HepG2 (cell line): ENCODE measurements around the gene MYBPC2. TPM values are rescaled to one million over a fixed set of nuclear protein-coding genes. Genes with fewer than 3 reads are reported as not detected.

Source experiments
- ATAC-seq: fragments of 200-7000 bp; cut with Tn5 transposase; 3 replicates; pipeline ENCODE4 v1.9.1; 2020; ENCODE audit warnings: mild to moderate bottlenecking, moderate library complexity
- BruUV-seq: library from RNA; stranded (reverse); fragments of 400-500 nt; replicated peaks from 2 replicates; lab custom pipeline; 2021; lab: Mats Ljungman, UMichigan
- CTCF ChIA-PET: fragments of 300-600 bp; formaldehyde crosslinking; extraction: SDS; loops from one replicate; lab custom pipeline; 2021; ENCODE audit warnings: low total read pairs, inconsistent platforms, low intra/inter-chr PET ratio; lab: Yijun Ruan, JAX
- POLR2A ChIA-PET: fragments of 350-600 bp; sonication (Branson Sonifier 250); formaldehyde crosslinking; loops from one replicate; lab custom pipeline; 2020; ENCODE audit warnings: antibody characterized with exemption, inconsistent platforms; lab: Yijun Ruan, JAX
- DNase-seq: peaks from one replicate; pipeline ENCODE4 v3.0.0-alpha.2; 2015; ENCODE audit warnings: low spot score
- FAIRE-seq: peaks from 3 replicates; lab custom pipeline; 2011; peaks lifted over from hg19 to GRCh38; lab: Jason Lieb, UNC
- H2AFZ ChIP-seq: one replicate; pipeline ENCODE4 v1.6.1; 2011; ENCODE audit warnings: low read length, inconsistent platforms
- H3K27ac ChIP-seq: fragments of 300-600 bp; 3 replicates; pipeline ENCODE4 v1.8.0; 2011; ENCODE audit warnings: mixed run types, mild to moderate bottlenecking, mixed read lengths, low read length, inconsistent platforms; ENCODE audit not compliant: insufficient read depth; ENCODE audit errors: extremely low read length
- H3K27me3 ChIP-seq, 2 experiments: fragments of 200-600 bp in 1 of 2; 2 replicates in 1 of 2; 3 replicates in 1 of 2; pipeline versions ENCODE4 v1.6.0 to v1.8.0; 2011; ENCODE audit warnings: low read length in 2 of 2, mild to moderate bottlenecking in 2 of 2, moderate library complexity in 2 of 2, inconsistent platforms in 1 of 2; ENCODE audit not compliant: insufficient read depth in 2 of 2, control insufficient read depth in 1 of 2
- H3K36me3 ChIP-seq, 2 experiments: fragments of 200-600 bp in 1 of 2; replicated peaks in 1 of 2; 2 replicates in 1 of 2; 3 replicates in 1 of 2; pipeline versions ENCODE4 v1.5.1 to v1.8.0; 2011; ENCODE audit warnings: low read length in 2 of 2, inconsistent platforms in 1 of 2; ENCODE audit not compliant: insufficient read depth in 2 of 2, control insufficient read depth in 1 of 2
- H3K4me1 ChIP-seq: 2 replicates; pipeline ENCODE4 v1.5.1; 2012; ENCODE audit warnings: low read length, inconsistent platforms; ENCODE audit not compliant: insufficient read depth
- H3K4me2 ChIP-seq: 2 replicates; pipeline ENCODE4 v1.6.0; 2011; ENCODE audit warnings: low read depth, low read length, inconsistent platforms
- H3K4me3 ChIP-seq, 3 experiments: fragments of 200-600 bp in 1 of 3; sonication (generic), shearing (Covaris generic) in 1 of 3; replicated peaks in 1 of 3; 2 replicates each; pipeline ENCODE4 v1.5.1; 2011 to 2016; ENCODE audit warnings: low read length in 3 of 3, inconsistent platforms in 2 of 3, low read depth in 2 of 3, mild to moderate bottlenecking in 2 of 3, control low read depth in 1 of 3, mixed read lengths in 1 of 3; ENCODE audit not compliant: insufficient read depth in 1 of 3
- H3K79me2 ChIP-seq: one replicate; pipeline ENCODE4 v1.6.1; 2011; ENCODE audit warnings: low read length, inconsistent platforms; ENCODE audit not compliant: insufficient read depth
- H3K9ac ChIP-seq: 2 replicates; pipeline ENCODE4 v1.6.0; 2011; ENCODE audit warnings: mild to moderate bottlenecking, low read depth, low read length, inconsistent platforms; ENCODE audit not compliant: insufficient read depth
- H3K9me3 ChIP-seq: 2 replicates; pipeline ENCODE4 v1.5.1; 2012; ENCODE audit warnings: mild to moderate bottlenecking, low read length
- H4K20me1 ChIP-seq: 2 replicates; pipeline ENCODE4 v1.6.0; 2011; ENCODE audit warnings: inconsistent platforms, mild to moderate bottlenecking, low read length, moderate library complexity; ENCODE audit not compliant: insufficient read depth
- SALL1 ChIP-seq: sonication (generic); formaldehyde crosslinking; IDR thresholded peaks from 2 replicates; pipeline ENCODE4 v1.8.0; 2022; ENCODE audit warnings: mild to moderate bottlenecking, missing genetic modification reagents
- YEATS4 ChIP-seq: sonication (generic); formaldehyde crosslinking; IDR thresholded peaks from 2 replicates; pipeline ENCODE4 v1.4.0; 2020; ENCODE audit warnings: missing genetic modification reagents, borderline replicate concordance
- ZNF225 ChIP-seq: sonication (generic); formaldehyde crosslinking; IDR thresholded peaks from 2 replicates; pipeline ENCODE4 v1.4.0; 2020; ENCODE audit warnings: mild to moderate bottlenecking, missing genetic modification reagents
- ZNF329 ChIP-seq: sonication (generic); formaldehyde crosslinking; IDR thresholded peaks from 2 replicates; pipeline ENCODE4 v1.9.0; 2021; ENCODE audit warnings: low read depth, mild to moderate bottlenecking, missing genetic modification reagents
- ZNF768 ChIP-seq: sonication (generic); formaldehyde crosslinking; IDR thresholded peaks from 2 replicates; pipeline ENCODE4 v1.4.0; 2020; ENCODE audit warnings: missing genetic modification reagents
- WGBS: methylation state at CpG from one replicate; pipeline ENCODE4 v1.1.6; 2017; ENCODE audit warnings: low lambda C conversion rate; 5-methylcytosine and 5-hydroxymethylcytosine counted together
- in situ Hi-C: cut with HindIII; loops from 2 replicates; pipeline ENCODE4 v1.10.0; 2017; ENCODE audit warnings: low pct_unique_long_range_greater_than_20kb; ENCODE audit not compliant: extremely low pct_ligation_motif_present
- intact Hi-C: fragments of 100-400 bp; cut with micrococcal nuclease; formaldehyde crosslinking; loops from one replicate; pipeline ENCODE4 v1.10.0; 2022; ENCODE audit not compliant: unreplicated experiment
- polyA plus RNA-seq, 8 experiments: library from polyadenylated mRNA; depleted of rRNA in 3 of 8; stranded (reverse) in 7 of 8; unstranded in 1 of 8; fragments of >200 nt; fragmentation: Illumina TruSeq in 4 of 8; extraction: Trizol in 4 of 8; gene quantifications; 2 replicates each; pipeline versions ENCODE4 v1.2.1 to v1.2.3, GENCODE V29; 2011 to 2016; ENCODE audit warnings: low read depth in 4 of 8, missing spikeins in 1 of 8, mixed read lengths in 1 of 8; ENCODE audit not compliant: insufficient read depth in 1 of 8
- total RNA-seq, 5 experiments: library from RNA; depleted of rRNA; stranded (reverse); fragments of >200 nt; fragmentation: Illumina TruSeq; extraction: Trizol; gene quantifications; 2 replicates each; pipeline ENCODE4 v1.2.3, GENCODE V29; 2016; ENCODE audit warnings: low read depth in 1 of 5

MYBPC2 gene
- total and polyA plus RNA-seq, 2 of the 13 experiments (the other 11 are each of a cell fraction or from before 2014, with no cell fraction given) = not detected

DNA sequence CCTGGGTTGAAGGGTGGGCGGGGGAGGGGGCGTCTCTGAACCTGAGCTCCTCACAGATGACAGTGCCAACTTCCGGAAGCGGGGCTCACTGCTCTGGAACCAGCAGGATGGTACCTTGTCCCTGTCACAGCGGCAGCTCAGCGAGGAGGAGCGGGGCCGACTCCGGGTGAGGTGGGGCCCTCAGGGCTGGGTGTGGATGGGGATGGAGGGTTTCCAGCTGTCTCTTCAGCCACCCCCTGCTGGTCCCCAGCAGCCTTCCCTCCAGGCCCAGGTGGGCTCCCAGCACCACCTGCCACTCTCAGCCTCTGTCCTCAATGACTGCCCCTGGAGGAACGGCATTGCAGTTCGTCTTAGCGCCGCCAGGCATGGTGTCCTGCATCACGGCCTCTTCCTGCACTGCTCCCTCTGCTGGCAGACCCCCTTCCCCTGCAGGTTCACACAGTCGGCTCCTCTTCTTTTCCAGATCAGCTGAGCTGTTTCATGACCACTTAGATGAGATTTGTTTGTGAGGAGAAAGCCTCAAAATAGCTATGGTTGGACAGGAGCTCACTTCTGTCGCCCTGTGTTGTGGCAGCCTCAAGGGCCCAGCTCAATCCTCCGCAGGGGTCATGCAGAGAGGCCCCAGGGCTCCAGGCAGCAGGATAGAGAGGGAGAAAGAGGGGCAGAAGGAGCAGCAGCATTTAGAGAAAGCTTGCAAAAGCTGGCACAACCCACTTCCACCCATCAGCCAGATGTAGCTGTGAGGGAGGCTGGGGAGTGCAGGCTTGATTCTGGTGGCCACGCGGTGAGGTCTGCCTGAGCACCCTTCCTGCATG, 46.4 kb downstream of the MYBPC2 start (continued):
- TF ChIP-seq ZNF768 (CRISPR knock-in tag) = peak; percentile 32; the same call in 1 of the 2 replicates
- TF ChIP-seq YEATS4 = no peak
- peak; percentile 45; the same call in 1 of the 2 replicates for TF ChIP-seq SALL1 (CRISPR knock-in tag)

DNA sequence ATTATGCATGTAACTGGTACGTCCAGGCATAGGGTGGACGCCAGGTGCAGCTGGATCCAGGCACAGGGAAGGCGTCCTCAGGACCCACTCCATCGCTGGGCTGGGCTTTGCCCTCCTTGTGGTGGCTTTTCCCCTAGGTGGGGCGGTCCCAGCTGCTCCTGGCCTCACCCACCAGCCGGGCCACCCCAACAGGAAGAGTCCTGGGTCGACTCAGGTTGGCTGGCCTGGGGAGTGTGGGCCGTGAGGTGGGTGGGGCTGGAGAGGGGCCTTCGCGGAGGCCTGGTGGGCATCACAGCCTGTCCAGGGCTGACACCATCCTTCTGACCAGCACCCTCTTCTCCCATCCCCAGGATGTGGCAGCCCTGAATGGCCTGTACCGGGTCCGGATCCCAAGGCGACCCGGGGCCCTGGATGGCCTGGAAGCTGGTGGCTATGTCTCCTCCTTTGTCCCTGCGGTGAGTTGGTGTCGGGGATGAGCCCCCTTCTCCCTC, 47.1 kb downstream of the MYBPC2 start:
- Histone ChIP-seq H3K36me3 (no peaks in the 10 kb centered on the region), H3K27me3 (peaks cover 4 to 13% of the 10 kb centered on the region in 2 experiments; a peak in 3 of 5 replicates), H3K4me2 (no peak overlapping the region), H2AFZ (no peak overlapping the region), H3K27ac (no peak overlapping the region), H3K4me3 (no peak overlapping the region), H3K4me1 (no peaks in the 10 kb centered on the region), H4K20me1 (no peaks in the 10 kb centered on the region), H3K9ac (no peak overlapping the region), H3K79me2 (no peaks in the 10 kb centered on the region), H3K9me3 (no peaks in the 10 kb centered on the region)
- no TSS peak for BruUV-seq
- POLR2A ChIA-PET = interaction anchor here (1.4 kb wide), 1 partner anchor 111 kb away, joined by 3 read pairs; no protein-coding TSS in a partner anchor
- no peak for DNase-seq
- no peak for FAIRE-seq
- in situ Hi-C loops = no loop called here
- intact Hi-C loops = loop anchor here (1.0 kb wide), 2 partner anchors 112 to 123 kb away; no protein-coding TSS in a partner anchor
- ATAC-seq = no peak; the same call in 2 of the 3 replicates
- CTCF ChIA-PET = interaction anchor here (1.2 to 2.4 kb wide), 4 partner anchors 16 to 123 kb away, joined by 5 to 71 read pairs (median 15); partner anchors contain the start of gene NAPSA
- TF ChIP-seq ZNF225 (CRISPR knock-in tag) (no peak), ZNF329 (CRISPR knock-in tag) (0 out of 2 replicates have a peak, but pooled peaks have one; percentile 67)
- WGBS = 22% methylated on average over 5 of the region's 16 CpGs
